SU-DHL-6 (cell line): ENCODE data around the gene MAPK10.

Experiments used
- H2AFZ ChIP-seq: fragments of 200-600 bp; sonication (generic); 2 replicates; pipeline ENCODE4 v1.6.1; 2014; ENCODE audit warnings: low read depth, mild to moderate bottlenecking, moderate library complexity, mixed read lengths, antibody characterized with exemption, low read length; ENCODE audit not compliant: severe bottlenecking
- H3F3A ChIP-seq: fragments of 200-600 bp; shearing (Covaris generic); 2 replicates; pipeline ENCODE4 v1.6.0; 2016; ENCODE audit warnings: antibody characterized with exemption, mild to moderate bottlenecking; ENCODE audit not compliant: insufficient read depth
- H3K27ac ChIP-seq: fragments of 200-600 bp; sonication (generic); 2 replicates; pipeline ENCODE4 v1.5.1; 2016; ENCODE audit warnings: low read depth, mild to moderate bottlenecking, low read length, moderate library complexity, mixed read lengths
- H3K27me3 ChIP-seq: fragments of 200-600 bp; sonication (generic), shearing (Covaris generic); 2 replicates; pipeline ENCODE4 v1.6.0; 2014; ENCODE audit warnings: mild to moderate bottlenecking, low read length
- H3K36me3 ChIP-seq: fragments of 200-600 bp; sonication (generic); 2 replicates; pipeline ENCODE4 v1.6.1; 2014; ENCODE audit warnings: mild to moderate bottlenecking, low read length, mixed read lengths
- H3K4me2 ChIP-seq: fragments of 300-600, 200-600 bp; shearing (Covaris generic), sonication (generic); 2 replicates; pipeline ENCODE4 v1.6.0; 2014; ENCODE audit warnings: low read length, low read depth, mild to moderate bottlenecking; ENCODE audit not compliant: poor library complexity, severe bottlenecking
- H3K4me3 ChIP-seq: fragments of 200-600 bp; sonication (generic); 2 replicates; pipeline ENCODE4 v1.5.1; 2014; ENCODE audit warnings: antibody characterized with exemption, low read length, mild to moderate bottlenecking, mixed read lengths; ENCODE audit not compliant: insufficient read depth, poor library complexity, severe bottlenecking
- H3K79me2 ChIP-seq: fragments of 200-600 bp; sonication (generic); 2 replicates; pipeline ENCODE4 v1.6.1; 2014; ENCODE audit warnings: mild to moderate bottlenecking, low read length, moderate library complexity; ENCODE audit not compliant: insufficient read depth
- H3K9ac ChIP-seq: fragments of 200-600 bp; sonication (generic); 2 replicates; pipeline ENCODE4 v1.7.0; 2014; ENCODE audit warnings: mild to moderate bottlenecking, low read length
- H3K9me2 ChIP-seq: fragments of 200-600 bp; sonication (generic); replicated peaks from 2 replicates; pipeline ENCODE4 v1.6.1; 2014; ENCODE audit warnings: low read length; ENCODE audit not compliant: insufficient read depth
- H3K9me3 ChIP-seq: fragments of 200-600 bp; sonication (generic); 2 replicates; pipeline ENCODE4 v1.6.1; 2014; ENCODE audit warnings: low read length, mixed read lengths; ENCODE audit not compliant: insufficient read depth
- H4K20me1 ChIP-seq: fragments of 200-600 bp; sonication (generic); 2 replicates; pipeline ENCODE4 v1.6.1; 2014; ENCODE audit warnings: low read depth, mild to moderate bottlenecking, antibody characterized with exemption, low read length, moderate library complexity, mixed read lengths
- CTCF ChIP-seq: fragments of 200-600 bp; sonication (generic); IDR thresholded peaks from one replicate; pipeline ENCODE4 v1.5.1; 2017; ENCODE audit warnings: antibody characterized with exemption, mild to moderate bottlenecking, low read length, moderate library complexity; ENCODE audit not compliant: insufficient read depth, poor library complexity, severe bottlenecking
- EZH2phosphoT487 ChIP-seq: fragments of 200-600 bp; sonication (generic), shearing (Covaris generic); conservative IDR thresholded peaks from 2 replicates; pipeline ENCODE4 v1.6.1; 2018; ENCODE audit warnings: mild to moderate bottlenecking, antibody characterized with exemption, low read length, moderate library complexity, mixed read lengths

The MAPK10 gene

GRCh38 chr4:86346320-86346719 is 13.5 kb downstream of the MAPK10 start:
- Histone ChIP-seq H3K27me3 (no peaks in the 10 kb centered on the region), H3K9ac (no peak overlapping the region), H3K4me3 (no peak overlapping the region), H3K79me2 (no peaks in the 10 kb centered on the region), H3K36me3 (no peaks in the 10 kb centered on the region), H3K9me2 (no peaks in the 10 kb centered on the region), H3F3A (no peaks in the 10 kb centered on the region), H3K9me3 (no peaks in the 10 kb centered on the region), H2AFZ (no peak overlapping the region), H4K20me1 (no peaks in the 10 kb centered on the region), H3K4me2 (no peak overlapping the region), H3K27ac (no peak overlapping the region)
- TF ChIP-seq EZH2phosphoT487: no peak
- TF ChIP-seq CTCF: no peak

DNA sequence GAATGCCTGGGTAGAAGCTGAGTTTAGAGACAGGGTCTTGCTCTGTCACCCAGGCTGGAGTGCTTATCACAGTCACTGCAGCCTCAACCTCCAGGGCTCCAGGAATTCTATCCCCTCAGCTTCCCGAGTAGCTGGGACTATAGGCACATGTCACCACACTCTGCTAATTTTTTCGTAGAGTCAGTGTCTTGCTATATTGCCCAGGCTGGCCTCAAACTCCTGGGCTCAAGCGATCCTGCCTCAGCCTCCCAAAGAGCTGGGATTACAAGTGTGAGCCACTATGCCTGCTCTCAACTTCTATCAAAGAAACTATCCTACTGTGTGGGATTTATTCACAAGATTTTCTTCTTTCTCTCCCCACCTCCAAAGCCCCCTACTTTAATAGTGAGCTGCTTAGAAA is 15.7 kb downstream of the MAPK10 start:
- TF ChIP-seq EZH2phosphoT487: no peak
- TF ChIP-seq CTCF: no peak
- H3K79me2 ChIP-seq: no peaks in the 10 kb centered on the region
- no peaks in the 10 kb centered on the region for H3K27me3 ChIP-seq
- H3K9ac ChIP-seq: no peak overlapping the region
- no peak overlapping the region for H3K4me2 ChIP-seq
- H2AFZ ChIP-seq: no peak overlapping the region
- no peaks in the 10 kb centered on the region for H3K36me3 ChIP-seq
- H3K9me2 ChIP-seq: no peaks in the 10 kb centered on the region
- no peaks in the 10 kb centered on the region for H3F3A ChIP-seq
- no peaks in the 10 kb centered on the region for H3K9me3 ChIP-seq
- no peak overlapping the region for H3K4me3 ChIP-seq
- H3K27ac ChIP-seq: no peak overlapping the region
- H4K20me1 ChIP-seq: no peaks in the 10 kb centered on the region

GRCh38 chr4:86338989-86339388 is 20.9 kb downstream of the MAPK10 start:
- Histone ChIP-seq H3K79me2 (no peaks in the 10 kb centered on the region), H3K9me3 (no peaks in the 10 kb centered on the region), H2AFZ (no peak overlapping the region), H3K4me3 (no peak overlapping the region), H3K4me2 (no peak overlapping the region), H3K36me3 (no peaks in the 10 kb centered on the region), H4K20me1 (no peaks in the 10 kb centered on the region), H3K9ac (no peak overlapping the region), H3K9me2 (no peaks in the 10 kb centered on the region), H3F3A (no peaks in the 10 kb centered on the region), H3K27me3 (no peaks in the 10 kb centered on the region), H3K27ac (no peak overlapping the region)
- TF ChIP-seq EZH2phosphoT487 (no peak), CTCF (no peak)

DNA sequence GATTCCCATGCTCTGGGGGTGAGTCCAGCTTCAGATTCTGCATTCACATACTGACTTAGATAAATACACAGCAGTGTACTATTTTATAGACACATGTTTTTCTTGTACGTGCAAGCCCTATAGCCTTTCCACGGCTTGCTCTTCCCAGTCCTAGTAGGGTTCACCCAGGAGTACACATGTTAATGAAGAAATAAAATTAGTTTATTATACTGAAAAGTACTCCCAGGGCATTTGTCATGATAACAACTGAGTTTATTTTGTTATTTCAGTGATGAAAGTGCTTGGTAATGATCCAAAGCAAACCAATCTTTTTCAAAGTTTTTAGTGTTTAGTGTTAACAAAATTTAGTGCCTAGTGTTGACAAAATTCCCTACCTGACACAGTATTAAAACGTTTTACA is 21.3 kb downstream of the MAPK10 start:
- Histone ChIP-seq H2AFZ (no peak overlapping the region), H3K36me3 (no peaks in the 10 kb centered on the region), H3K9ac (no peak overlapping the region), H3F3A (no peaks in the 10 kb centered on the region), H3K4me3 (no peak overlapping the region), H3K79me2 (no peaks in the 10 kb centered on the region), H3K9me2 (no peaks in the 10 kb centered on the region), H3K27ac (no peak overlapping the region), H3K27me3 (no peaks in the 10 kb centered on the region), H4K20me1 (no peaks in the 10 kb centered on the region), H3K4me2 (no peak overlapping the region), H3K9me3 (no peaks in the 10 kb centered on the region)
- no peak for TF ChIP-seq CTCF
